Stimulated activated CD4-positive, alpha-beta T cell treated with anti-CD3 and anti-CD28 coated beads, Interleukin-2, amount 100 ng/mL, for 4 hours (primary cell): ENCODE results near the gene PPIL6.

ENCODE experiments used
- DNase-seq: peaks from one replicate; pipeline ENCODE4 v3.0.0-alpha.2; 2020; ENCODE audit warnings: low read depth

PPIL6 gene

GRCh38 chr6:109362102-109362884, 78.1 kb downstream of the PPIL6 start:
- no peak for DNase-seq

GRCh38 chr6:109360791-109361190, 79.6 kb downstream of the PPIL6 start:
- DNase-seq, result no peak

GRCh38 chr6:109360281-109360680, 80.1 kb downstream of the PPIL6 start:
- DNase-seq, result no peak

GRCh38 chr6:109359248-109359647, 81.2 kb downstream of the PPIL6 start:
- DNase-seq, result no peak

GRCh38 chr6:109358204-109358603, 82.2 kb downstream of the PPIL6 start:
- no peak for DNase-seq

- no peak for DNase-seq
Measured at GRCh38 chr6:109356237-109356636, 84.2 kb downstream of the PPIL6 start.

- DNase-seq, result no peak
Measured at GRCh38 chr6:109351231-109352130, 88.9 kb downstream of the PPIL6 start.

GRCh38 chr6:109349419-109349987, 90.9 kb downstream of the PPIL6 start:
- DNase-seq, result no peak

- no peak for DNase-seq
Measured at GRCh38 chr6:109348226-109348625, 92.2 kb downstream of the PPIL6 start.

- no peak for DNase-seq
Measured at GRCh38 chr6:109347779-109348178, 92.6 kb downstream of the PPIL6 start.

GRCh38 chr6:109345986-109346385, 94.4 kb downstream of the PPIL6 start:
- no peak for DNase-seq

- DNase-seq, result no peak
Measured at GRCh38 chr6:109344226-109344625, 96.2 kb downstream of the PPIL6 start.

- no peak for DNase-seq
Measured at GRCh38 chr6:109343518-109343917, 96.9 kb downstream of the PPIL6 start.

GRCh38 chr6:109342911-109343310, 97.5 kb downstream of the PPIL6 start:
- no peak for DNase-seq

- DNase-seq, result no peak
Measured at GRCh38 chr6:109342506-109342905, 97.9 kb downstream of the PPIL6 start.

GRCh38 chr6:109340811-109341210, 99.6 kb downstream of the PPIL6 start:
- no peak for DNase-seq
